HG02840 (cell line): ENCODE data around the gene PAX5.

ENCODE experiments used
- ATAC-seq: cut with Tn5 transposase; IDR thresholded peaks from one replicate; pipeline ENCODE4 v1.9.1; 2021; ENCODE audit warnings: mild to moderate bottlenecking, moderate library complexity, moderate number of reproducible peaks; ENCODE audit not compliant: unreplicated experiment, low FRiP score

PAX5 gene

DNA sequence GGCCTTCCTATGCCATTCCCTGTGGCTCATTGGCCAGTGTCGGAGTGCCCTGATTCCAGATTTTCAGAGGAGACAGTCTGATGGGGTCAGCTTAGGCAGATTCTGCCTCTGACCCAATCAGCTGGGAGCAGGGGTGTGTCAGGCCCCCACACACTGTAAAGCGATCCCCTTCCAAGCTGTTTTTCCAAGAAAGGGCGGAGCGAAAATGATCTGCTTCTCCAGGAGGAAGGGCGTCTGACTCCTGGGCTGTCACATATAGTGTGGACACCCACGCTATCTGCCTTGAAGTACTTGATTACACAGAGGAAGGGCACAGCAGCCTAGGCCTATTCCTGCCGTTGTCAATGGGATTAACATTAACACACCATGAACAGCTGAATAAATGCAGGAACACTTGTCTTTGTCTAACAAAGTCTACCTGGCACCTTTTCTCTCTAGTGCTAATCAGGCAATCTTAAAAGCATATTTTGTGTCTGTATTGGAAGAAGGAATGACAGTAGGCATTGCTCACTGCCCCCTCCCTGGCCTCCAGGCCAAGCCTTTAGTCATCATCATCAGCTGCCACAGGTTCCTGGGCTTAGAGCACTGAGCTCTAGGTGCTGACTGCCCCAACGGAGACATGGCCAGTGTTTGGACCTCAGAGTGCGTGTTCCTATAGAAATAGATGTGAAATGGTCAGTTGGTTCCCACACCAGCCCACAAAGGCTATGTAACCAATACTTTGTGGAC, 242.7 kb downstream of the PAX5 start:
- ATAC-seq = no peak

DNA sequence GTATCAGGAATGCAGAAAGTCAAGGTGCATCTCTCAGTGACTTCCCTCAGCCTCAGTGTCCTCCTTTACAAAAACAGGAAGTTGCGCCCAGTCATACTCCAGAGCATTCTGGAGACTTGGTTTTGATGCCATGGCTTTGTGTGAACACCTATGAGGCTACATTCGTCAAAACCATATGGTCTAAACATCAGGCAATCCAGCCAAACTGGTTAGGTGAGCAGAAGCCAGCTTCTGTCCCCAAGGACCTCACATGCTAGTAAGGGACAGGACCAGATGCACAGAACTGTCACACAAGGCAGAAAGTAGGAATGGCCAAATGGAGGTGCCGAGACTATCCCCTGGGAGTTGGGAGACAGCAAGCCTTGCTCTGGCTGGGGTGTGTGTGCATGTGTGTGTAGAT, 244.2 kb downstream of the PAX5 start:
- no peak for ATAC-seq

DNA sequence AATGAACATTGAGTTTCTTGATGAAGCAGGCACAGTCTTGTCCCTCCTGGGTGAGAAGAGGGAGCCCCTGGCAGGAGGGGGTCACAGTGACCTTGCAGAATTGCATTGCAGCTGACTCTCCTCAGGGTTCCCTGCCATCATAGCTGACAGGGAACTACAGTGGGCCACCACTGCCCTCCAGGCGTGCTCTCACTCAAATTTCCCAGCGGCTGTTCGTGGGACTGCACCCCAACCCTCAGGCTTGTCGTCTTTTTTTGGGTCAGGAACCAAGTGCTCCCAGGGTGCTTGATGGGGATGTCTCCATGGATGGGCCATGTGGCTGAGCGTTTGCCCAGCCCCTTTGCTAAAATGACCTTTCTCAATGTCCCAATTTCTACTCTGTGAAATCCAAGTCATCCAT, 245.5 kb downstream of the PAX5 start:
- no peak for ATAC-seq

DNA sequence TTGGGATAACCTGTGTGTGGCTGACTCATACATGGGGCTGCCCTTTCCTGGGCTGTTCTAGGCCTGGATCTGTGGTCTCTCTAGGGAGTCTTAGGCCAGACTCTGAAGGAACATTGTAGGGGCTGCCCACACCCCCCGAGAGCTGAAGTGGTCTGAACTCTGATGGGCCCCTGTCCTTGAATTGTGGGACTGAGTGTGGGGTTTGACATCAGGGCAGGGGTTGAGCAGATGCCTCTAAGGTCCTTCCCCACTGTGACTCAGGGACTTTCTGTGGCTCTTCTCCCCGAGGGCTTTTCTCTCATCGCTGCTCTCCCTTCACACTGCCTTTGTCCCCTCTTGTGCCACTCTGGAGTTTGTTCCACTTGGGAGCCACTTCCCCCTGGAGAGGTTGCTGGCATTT, 246.4 kb downstream of the PAX5 start:
- ATAC-seq = no peak
